ENCODE results near the gene SYNE3.

The SYNE3 gene

GRCh38 chr14:95495076-95495475 lies 21.4 kb downstream of the SYNE3 start:
- peak overlapping the region; percentile 91 for H3K27ac Mint-ChIP-seq

GRCh38 chr14:95494456-95494855 lies 22.0 kb downstream of the SYNE3 start:
- H3K4me3 Mint-ChIP-seq: peak overlapping the region; percentile 65
- H3K4me1 Mint-ChIP-seq: peaks cover 76% of the 10 kb centered on the region
- no peaks in the 10 kb centered on the region for H3K27me3 Mint-ChIP-seq
- no peaks in the 10 kb centered on the region for H3K9me3 Mint-ChIP-seq
- no peak for ATAC-seq
- peaks cover 22% of the 10 kb centered on the region for H3K36me3 Mint-ChIP-seq
- H3K27ac Mint-ChIP-seq: peak overlapping the region; percentile 91

More at GRCh38 chr14:95495076-95495475, 21.4 kb downstream of the SYNE3 start:
- no peaks in the 10 kb centered on the region for H3K27me3 Mint-ChIP-seq
- peak overlapping the region; percentile 65 for H3K4me3 Mint-ChIP-seq
- ATAC-seq: peak; percentile 13
- peaks cover 78% of the 10 kb centered on the region for H3K4me1 Mint-ChIP-seq
- no peaks in the 10 kb centered on the region for H3K9me3 Mint-ChIP-seq
- peaks cover 23% of the 10 kb centered on the region for H3K36me3 Mint-ChIP-seq

- Mint-ChIP-seq H3K4me3 (peak overlapping the region; percentile 1), H3K4me1 (peaks cover 74% of the 10 kb centered on the region), H3K27ac (peak overlapping the region; percentile 91), H3K9me3 (no peaks in the 10 kb centered on the region), H3K36me3 (peaks cover 17% of the 10 kb centered on the region), H3K27me3 (no peaks in the 10 kb centered on the region)
- ATAC-seq: no peak
Observed at GRCh38 chr14:95493976-95494375, 22.5 kb downstream of the SYNE3 start.

GRCh38 chr14:95493503-95493902 lies 22.9 kb downstream of the SYNE3 start:
- peak overlapping the region; percentile 91 for H3K27ac Mint-ChIP-seq
- H3K4me3 Mint-ChIP-seq: no peak overlapping the region
- peaks cover 17% of the 10 kb centered on the region for H3K36me3 Mint-ChIP-seq
- H3K9me3 Mint-ChIP-seq: no peaks in the 10 kb centered on the region
- no peaks in the 10 kb centered on the region for H3K27me3 Mint-ChIP-seq
- no peak for ATAC-seq
- H3K4me1 Mint-ChIP-seq: peaks cover 74% of the 10 kb centered on the region

- Mint-ChIP-seq H3K4me3 (no peak overlapping the region), H3K27ac (no peak overlapping the region), H3K27me3 (no peaks in the 10 kb centered on the region), H3K4me1 (peaks cover 77% of the 10 kb centered on the region), H3K36me3 (peaks cover 17% of the 10 kb centered on the region), H3K9me3 (no peaks in the 10 kb centered on the region)
- ATAC-seq: no peak
Observed at GRCh38 chr14:95491936-95492608, 24.4 kb downstream of the SYNE3 start.

GRCh38 chr14:95490727-95491451 lies 25.6 kb downstream of the SYNE3 start:
- Mint-ChIP-seq H3K36me3 (peaks cover 17% of the 10 kb centered on the region), H3K27me3 (no peaks in the 10 kb centered on the region), H3K4me1 (peaks cover 77% of the 10 kb centered on the region), H3K4me3 (no peak overlapping the region), H3K27ac (peak overlapping the region; percentile 27), H3K9me3 (no peaks in the 10 kb centered on the region)
- ATAC-seq: no peak

- H3K27ac Mint-ChIP-seq: peak overlapping the region; percentile 27
- peaks cover 17% of the 10 kb centered on the region for H3K36me3 Mint-ChIP-seq
- H3K9me3 Mint-ChIP-seq: no peaks in the 10 kb centered on the region
- no peak overlapping the region for H3K4me3 Mint-ChIP-seq
- no peaks in the 10 kb centered on the region for H3K27me3 Mint-ChIP-seq
- ATAC-seq: no peak
- H3K4me1 Mint-ChIP-seq: peaks cover 77% of the 10 kb centered on the region
Observed at GRCh38 chr14:95490138-95490509, 26.3 kb downstream of the SYNE3 start.

- H3K4me1 Mint-ChIP-seq: peaks cover 75% of the 10 kb centered on the region
- no peaks in the 10 kb centered on the region for H3K9me3 Mint-ChIP-seq
- H3K27me3 Mint-ChIP-seq: no peaks in the 10 kb centered on the region
- no peak overlapping the region for H3K4me3 Mint-ChIP-seq
- H3K27ac Mint-ChIP-seq: peak overlapping the region; percentile 44
- no peak for ATAC-seq
- peaks cover 18% of the 10 kb centered on the region for H3K36me3 Mint-ChIP-seq
Observed at GRCh38 chr14:95489214-95490137, 27.0 kb downstream of the SYNE3 start.

- Mint-ChIP-seq H3K9me3 (no peaks in the 10 kb centered on the region), H3K4me1 (peaks cover 77% of the 10 kb centered on the region), H3K36me3 (peaks cover 20% of the 10 kb centered on the region), H3K27ac (peak overlapping the region; percentile 75), H3K4me3 (no peak overlapping the region), H3K27me3 (no peaks in the 10 kb centered on the region)
- ATAC-seq: no peak
Observed at GRCh38 chr14:95488376-95489213, 27.9 kb downstream of the SYNE3 start.

- no peaks in the 10 kb centered on the region for H3K9me3 Mint-ChIP-seq
- H3K27me3 Mint-ChIP-seq: no peaks in the 10 kb centered on the region
- H3K36me3 Mint-ChIP-seq: peaks cover 20% of the 10 kb centered on the region
- ATAC-seq: no peak
- H3K4me1 Mint-ChIP-seq: peaks cover 85% of the 10 kb centered on the region
- no peak overlapping the region for H3K4me3 Mint-ChIP-seq
- H3K27ac Mint-ChIP-seq: peak overlapping the region; percentile 75
Observed at GRCh38 chr14:95487669-95488084, 28.8 kb downstream of the SYNE3 start.

GRCh38 chr14:95486875-95487668 lies 29.4 kb downstream of the SYNE3 start:
- peak overlapping the region; percentile 75 for H3K27ac Mint-ChIP-seq
- H3K4me3 Mint-ChIP-seq: peak overlapping the region; percentile 62
- no peaks in the 10 kb centered on the region for H3K27me3 Mint-ChIP-seq
- H3K4me1 Mint-ChIP-seq: peaks cover 85% of the 10 kb centered on the region
- ATAC-seq: peak; percentile 90
- no peaks in the 10 kb centered on the region for H3K9me3 Mint-ChIP-seq
- H3K36me3 Mint-ChIP-seq: peaks cover 15% of the 10 kb centered on the region

- H3K4me1 Mint-ChIP-seq: peaks cover 82% of the 10 kb centered on the region
- no peaks in the 10 kb centered on the region for H3K27me3 Mint-ChIP-seq
- peak overlapping the region; percentile 75 for H3K27ac Mint-ChIP-seq
- peaks cover 8% of the 10 kb centered on the region for H3K36me3 Mint-ChIP-seq
- H3K9me3 Mint-ChIP-seq: no peaks in the 10 kb centered on the region
- no peak overlapping the region for H3K4me3 Mint-ChIP-seq
- no peak for ATAC-seq
Observed at GRCh38 chr14:95485222-95485819, 31.1 kb downstream of the SYNE3 start.

- peaks cover 8% of the 10 kb centered on the region for H3K36me3 Mint-ChIP-seq
- ATAC-seq: no peak
- no peaks in the 10 kb centered on the region for H3K27me3 Mint-ChIP-seq
- H3K4me1 Mint-ChIP-seq: peaks cover 85% of the 10 kb centered on the region
- H3K9me3 Mint-ChIP-seq: no peaks in the 10 kb centered on the region
- peak overlapping the region; percentile 63 for H3K27ac Mint-ChIP-seq
- H3K4me3 Mint-ChIP-seq: no peak overlapping the region
Observed at GRCh38 chr14:95484296-95484695, 32.2 kb downstream of the SYNE3 start.
